GM19240 (cell line): ENCODE data around the gene TMEM51.

ENCODE experiments used
- DNase-seq: peaks from one replicate; pipeline ENCODE4 v3.0.0; 2011; ENCODE audit warnings: low spot score; ENCODE audit not compliant: insufficient read length

TMEM51 gene

GRCh38 chr1:15195420-15196052, 42.0 kb downstream of the TMEM51 start:
- no peak for DNase-seq

- DNase-seq = no peak
Measured at GRCh38 chr1:15196069-15196468, 42.5 kb downstream of the TMEM51 start.

GRCh38 chr1:15196807-15197530, 43.4 kb downstream of the TMEM51 start:
- no peak for DNase-seq

DNA sequence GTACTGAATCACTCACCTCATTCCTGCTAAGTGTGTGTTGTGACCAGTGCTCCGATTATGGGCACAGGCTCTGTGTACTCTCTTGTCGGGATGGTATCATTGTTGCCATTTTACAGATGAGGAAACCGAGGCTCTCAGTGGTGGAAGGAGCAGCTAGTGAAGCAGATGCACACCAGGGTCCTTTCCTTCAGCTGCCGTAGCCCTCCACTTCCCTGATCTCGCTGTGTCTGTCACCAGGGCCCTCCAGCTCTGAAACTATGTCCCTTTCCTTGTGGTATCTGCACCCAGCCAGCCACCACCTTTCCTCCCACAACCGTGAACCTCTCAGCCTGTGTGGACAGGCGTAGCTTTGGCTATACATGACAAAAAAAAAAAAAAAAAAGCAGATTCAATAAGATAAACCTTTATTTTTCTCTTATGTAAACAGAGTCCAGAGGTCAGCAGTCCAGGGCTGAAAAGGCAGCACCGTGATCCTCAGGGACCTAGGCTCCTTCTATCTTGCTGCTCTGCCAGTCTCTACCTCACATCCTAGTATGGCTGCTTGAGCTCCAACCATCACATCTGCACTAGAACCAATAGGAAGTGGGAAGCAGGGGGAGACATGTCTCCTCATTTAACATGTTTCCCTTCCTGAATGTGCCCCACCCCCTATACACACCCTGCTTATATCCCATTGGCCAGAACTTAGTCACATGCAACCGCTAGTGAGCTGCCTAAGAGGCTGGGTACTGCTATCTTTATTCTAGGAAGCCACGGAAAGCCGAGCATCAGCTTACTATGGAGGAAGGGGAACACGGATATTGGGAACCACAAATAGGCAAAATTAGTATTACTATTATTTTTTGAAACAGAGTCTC, 44.3 kb downstream of the TMEM51 start:
- no peak for DNase-seq

GRCh38 chr1:15198684-15199083, 45.1 kb downstream of the TMEM51 start:
- no peak for DNase-seq

- DNase-seq = no peak
Measured at GRCh38 chr1:15201221-15201620, 47.7 kb downstream of the TMEM51 start.

- DNase-seq = no peak
Measured at GRCh38 chr1:15201849-15202551, 48.5 kb downstream of the TMEM51 start.

DNA sequence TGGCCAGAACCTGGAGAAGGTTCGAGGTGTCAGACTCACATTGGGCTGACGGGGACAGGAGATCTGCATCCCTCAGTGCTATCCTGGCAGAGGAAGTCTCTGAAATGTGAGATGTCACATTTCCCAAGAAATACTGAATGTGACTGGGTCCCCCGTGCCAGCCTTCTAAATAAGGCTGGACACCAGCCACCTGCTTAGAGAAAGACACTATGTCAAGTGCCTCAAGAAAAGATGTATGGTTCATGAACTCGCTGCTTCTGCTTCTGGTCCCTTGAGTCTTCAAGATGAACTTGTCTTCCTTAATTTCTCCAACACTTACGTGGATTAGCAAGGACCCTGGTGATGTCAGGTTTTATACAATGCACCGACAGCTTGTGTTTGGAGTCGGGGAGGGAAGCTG, 51.4 kb downstream of the TMEM51 start:
- DNase-seq = no peak

GRCh38 chr1:15205586-15206346, 52.2 kb downstream of the TMEM51 start:
- DNase-seq = no peak

DNA sequence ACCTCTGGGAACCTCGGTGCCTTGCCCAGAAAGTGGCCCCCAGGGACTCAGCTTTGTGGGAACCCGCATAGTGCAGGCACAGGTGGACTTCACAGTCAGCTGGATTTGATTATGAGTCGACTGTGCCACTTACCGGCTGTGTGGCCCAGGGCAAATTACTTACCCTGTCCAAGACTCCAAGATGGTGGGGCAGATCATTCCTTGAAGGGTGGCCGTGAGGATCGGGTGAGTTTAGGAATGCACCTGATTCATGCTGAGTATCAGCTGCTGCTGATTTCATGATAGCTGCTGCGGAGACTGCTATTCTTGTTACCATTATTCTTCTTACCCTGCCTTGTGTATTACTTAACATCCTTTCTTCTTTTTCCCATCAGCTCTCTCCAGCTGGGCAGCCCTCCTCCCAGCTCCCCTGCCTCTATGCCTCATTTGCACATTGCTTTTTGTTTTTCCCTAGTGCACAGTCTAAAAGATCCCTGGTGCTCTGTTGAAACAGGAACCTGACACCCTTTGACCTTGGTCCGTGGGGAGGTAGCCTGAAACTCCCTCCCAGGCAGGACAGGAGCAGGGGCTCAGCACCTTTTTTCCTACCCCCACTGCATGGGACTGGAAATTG, 53.0 kb downstream of the TMEM51 start:
- no peak for DNase-seq

DNA sequence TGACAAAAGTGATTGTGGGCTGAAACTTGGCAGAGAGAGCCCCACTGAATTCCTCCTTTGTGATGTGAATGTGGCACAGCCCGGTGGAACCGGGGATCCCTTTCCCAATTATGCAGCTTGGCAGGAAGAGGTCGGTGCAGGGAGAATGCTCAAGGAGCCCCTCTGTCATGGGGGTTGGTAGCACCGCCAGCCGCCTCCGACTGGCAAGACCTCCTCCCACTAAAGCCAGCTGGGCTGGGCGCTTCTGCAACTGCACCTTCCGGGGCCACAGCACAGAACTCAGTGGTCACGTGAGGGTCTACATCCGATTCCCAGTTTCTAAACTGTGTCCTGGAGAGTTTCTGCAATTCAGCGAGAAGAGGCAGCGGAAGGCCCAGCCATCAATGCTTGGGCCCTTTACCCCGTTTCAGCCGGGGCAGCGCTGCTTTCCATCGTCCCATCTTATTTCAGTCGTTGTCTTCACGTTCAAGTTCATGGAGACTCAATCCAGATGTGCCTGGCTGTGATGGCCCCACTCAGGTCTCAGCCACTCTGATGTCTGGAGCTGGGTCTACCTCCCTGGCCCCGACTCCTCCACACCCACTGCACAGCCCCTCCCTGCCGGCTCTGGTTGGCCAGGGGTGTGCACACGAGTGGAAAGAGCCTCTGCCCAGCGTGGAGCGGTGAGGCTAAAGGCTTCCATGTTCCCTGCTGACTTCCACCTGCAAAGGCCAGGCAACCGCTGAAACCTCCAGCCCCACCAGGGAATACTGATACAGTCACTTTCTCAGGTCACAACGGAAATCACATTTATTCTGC, 53.7 kb downstream of the TMEM51 start:
- no peak for DNase-seq

- DNase-seq = no peak
Measured at GRCh38 chr1:15207829-15208429, 54.4 kb downstream of the TMEM51 start.

DNA sequence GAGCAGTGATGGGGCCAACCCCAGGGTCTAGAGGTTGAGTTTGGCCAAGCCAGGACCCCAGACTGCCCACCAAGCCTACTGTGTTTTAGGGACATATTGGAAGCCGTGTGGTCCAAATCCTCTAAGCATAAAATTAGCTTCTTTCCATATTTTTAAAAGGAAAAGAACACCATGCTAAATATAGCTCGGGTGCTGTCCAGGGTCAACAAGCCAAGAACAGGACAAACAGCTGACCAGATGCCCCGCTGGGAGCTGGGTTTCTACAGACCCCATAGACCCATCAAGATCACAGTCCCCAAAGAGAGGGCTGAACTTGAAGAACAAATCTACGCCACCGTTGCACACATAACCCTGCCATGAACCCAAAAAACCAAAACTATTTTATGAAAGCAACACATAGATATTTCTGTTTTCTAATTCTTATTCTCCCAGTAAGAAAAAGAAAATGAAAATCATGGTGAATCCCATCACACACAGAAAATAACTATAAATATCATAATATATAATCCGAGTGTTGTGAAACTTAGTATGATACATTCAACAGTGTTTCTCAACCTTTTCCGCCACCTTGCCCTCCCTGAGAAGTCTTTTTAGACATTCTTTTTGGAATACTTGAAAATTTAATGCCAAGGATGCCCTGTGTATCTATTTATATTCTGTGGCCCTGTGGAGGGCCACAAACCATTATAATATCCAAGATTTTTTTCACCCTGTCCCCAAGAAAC, 57.3 kb downstream of the TMEM51 start:
- DNase-seq = no peak

DNA sequence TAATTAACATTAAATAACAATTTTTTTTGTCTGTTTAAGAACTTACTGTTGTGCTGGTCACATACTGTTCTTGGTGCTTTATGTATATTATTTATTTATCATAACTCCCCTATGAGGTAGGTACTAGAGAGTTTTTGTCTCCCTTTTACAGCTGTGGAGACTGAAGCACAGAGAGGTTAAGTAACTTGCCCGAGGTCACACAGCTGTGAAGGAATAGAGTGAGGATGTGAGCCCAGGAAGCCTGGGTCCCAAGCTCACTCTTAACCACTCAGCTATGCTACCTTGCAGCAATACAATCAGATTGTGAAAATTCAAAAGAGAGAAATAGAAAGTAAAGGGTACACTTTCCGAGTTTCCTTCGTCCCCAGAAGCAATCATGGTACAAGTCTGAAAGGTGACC, 57.9 kb downstream of the TMEM51 start:
- DNase-seq = no peak

DNA sequence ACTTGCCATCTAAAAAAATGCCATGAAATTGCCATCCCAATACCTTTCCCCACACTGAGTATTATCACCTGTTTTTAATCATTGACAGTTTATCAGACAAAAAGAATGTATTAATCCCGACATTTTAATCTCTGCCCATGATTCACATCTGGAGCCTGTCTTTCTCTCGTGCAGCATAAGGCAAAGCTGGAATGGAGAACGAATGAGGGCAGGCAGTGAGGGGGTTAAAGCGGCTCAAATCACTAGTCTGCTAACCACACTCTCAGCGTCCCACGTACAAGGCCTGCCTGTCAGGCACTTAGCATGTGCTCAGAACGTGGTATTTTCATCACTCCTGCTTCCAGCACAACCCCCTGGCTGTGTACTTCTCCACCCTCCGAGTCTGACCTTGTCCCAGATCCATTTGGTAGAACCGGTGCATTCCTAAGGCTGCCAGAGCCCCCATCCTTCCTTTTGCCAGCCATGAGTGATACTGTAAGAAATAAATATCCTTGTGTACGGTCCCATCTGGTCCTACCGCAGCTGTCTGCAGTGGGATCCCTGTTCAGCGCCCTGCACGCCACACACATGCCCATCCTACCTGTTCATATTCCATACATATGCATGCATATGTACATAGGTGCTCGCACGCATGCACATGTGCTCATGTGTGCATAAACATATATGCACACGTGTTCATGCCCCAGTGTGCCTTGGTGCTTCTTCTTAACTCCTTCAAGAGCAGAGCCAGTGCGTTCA, 58.8 kb downstream of the TMEM51 start:
- no peak for DNase-seq

DNA sequence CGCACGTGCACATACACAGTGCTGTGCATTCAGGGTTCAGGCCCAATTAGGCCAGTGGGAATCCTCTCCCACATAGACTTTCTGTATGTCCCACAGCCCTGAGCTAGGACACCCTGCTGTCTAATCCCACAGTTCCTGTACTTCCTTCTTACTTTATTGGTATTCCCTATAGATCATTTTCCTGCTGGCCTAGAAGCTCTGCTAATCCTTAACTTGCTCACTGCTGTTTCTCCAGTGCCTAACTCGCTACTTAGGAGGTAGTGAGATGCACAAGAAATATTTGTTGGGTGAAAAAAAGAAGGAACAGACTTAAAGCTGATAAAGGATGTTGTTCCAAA, 59.4 kb downstream of the TMEM51 start:
- no peak for DNase-seq

DNA sequence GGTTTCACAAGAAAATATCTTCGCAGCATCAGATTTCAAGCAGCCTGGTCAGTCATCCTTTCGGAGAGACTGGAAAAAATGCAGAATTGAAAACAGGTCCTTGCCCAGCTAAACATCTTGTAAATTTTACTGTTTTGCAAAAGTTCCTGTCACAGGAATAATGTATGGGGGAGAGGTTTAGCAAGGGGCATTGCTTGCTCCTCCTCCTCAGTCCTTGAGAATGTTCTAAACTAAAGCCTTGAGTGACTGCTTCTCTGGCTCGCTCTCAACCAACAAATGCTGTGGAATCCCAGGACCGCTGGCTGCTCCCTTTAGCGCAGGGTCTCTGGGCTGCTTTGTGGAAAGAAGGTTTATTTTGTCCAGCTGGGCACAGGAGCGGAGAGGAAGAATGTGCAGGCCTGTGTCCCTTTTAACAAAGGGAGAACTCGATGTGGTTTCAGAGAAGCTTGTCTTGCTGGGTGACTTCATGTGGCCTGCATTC, 59.8 kb downstream of the TMEM51 start:
- no peak for DNase-seq

GRCh38 chr1:15214527-15214926, 61.0 kb downstream of the TMEM51 start:
- DNase-seq = no peak
